Peyer's patch (tissue), 4 donors: Measurements from ENCODE around the gene PFN1.

ENCODE experiments used
- POLR2A ChIP-seq, 2 donors: fragments of 450-650 bp; IDR thresholded peaks; one replicate each; pipeline ENCODE4 v1.5.1; 2017; ENCODE audit warnings: antibody characterized with exemption in 2 of 2, mild to moderate bottlenecking in 2 of 2, moderate library complexity in 2 of 2
- TF ChIP-seq, protein P1 (sequence below), 6 experiments: fragments of 450-650 bp in 4 of 6; fragments of 200-600 bp in 2 of 6; sonication (generic) in 1 of 6; IDR thresholded peaks; one replicate each; pipeline ENCODE4 v1.5.1; 2017 to 2019; ENCODE audit warnings: antibody characterized with exemption in 6 of 6, mild to moderate bottlenecking in 3 of 6, moderate library complexity in 1 of 6

DNA sequence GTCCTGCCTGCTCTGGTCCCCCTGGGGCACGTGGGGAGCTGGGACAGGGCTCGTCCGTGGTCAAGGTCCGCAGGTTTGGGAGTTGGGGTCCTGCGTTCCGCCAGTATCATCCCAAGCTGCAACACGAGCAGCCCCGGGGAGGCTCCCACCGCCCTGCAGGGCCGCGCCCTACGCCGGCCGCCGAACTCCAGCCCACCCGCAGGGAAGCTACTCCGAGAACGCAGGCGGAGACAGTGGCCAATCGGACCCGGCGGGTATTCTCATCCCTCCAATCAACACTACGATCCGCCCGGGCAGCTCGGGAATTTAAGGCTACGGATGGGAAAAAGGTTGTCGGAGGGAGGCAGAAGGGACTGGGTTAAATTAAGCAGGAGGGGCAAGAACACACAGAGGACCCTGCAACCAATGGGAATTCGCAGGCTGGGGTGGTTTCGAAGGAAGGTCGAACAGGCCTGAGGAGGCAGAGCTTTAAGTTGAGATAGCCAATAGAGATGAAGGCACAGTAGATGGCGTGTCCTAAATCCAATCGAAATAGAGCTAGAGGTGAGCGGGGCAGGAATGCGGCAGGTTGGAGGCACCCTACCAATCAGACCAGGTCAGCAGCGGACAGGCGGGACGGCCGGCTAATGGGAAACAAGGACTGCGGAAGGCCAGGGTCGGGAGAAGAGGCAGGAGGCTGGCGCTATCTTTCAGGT lies 18.7 kb upstream of the PFN1 start:
- TF ChIP-seq, protein P1, sequence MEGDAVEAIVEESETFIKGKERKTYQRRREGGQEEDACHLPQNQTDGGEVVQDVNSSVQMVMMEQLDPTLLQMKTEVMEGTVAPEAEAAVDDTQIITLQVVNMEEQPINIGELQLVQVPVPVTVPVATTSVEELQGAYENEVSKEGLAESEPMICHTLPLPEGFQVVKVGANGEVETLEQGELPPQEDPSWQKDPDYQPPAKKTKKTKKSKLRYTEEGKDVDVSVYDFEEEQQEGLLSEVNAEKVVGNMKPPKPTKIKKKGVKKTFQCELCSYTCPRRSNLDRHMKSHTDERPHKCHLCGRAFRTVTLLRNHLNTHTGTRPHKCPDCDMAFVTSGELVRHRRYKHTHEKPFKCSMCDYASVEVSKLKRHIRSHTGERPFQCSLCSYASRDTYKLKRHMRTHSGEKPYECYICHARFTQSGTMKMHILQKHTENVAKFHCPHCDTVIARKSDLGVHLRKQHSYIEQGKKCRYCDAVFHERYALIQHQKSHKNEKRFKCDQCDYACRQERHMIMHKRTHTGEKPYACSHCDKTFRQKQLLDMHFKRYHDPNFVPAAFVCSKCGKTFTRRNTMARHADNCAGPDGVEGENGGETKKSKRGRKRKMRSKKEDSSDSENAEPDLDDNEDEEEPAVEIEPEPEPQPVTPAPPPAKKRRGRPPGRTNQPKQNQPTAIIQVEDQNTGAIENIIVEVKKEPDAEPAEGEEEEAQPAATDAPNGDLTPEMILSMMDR (IDR thresholded peaks at IDR 0.05): no peak
- TF ChIP-seq POLR2A (IDR thresholded peaks at IDR 0.05): peak; percentile 27 to 38
